CD4-positive, alpha-beta T cell treated with Interferon alpha-2 for 1 hour (primary cell): ENCODE measurements around the gene DAPK1.

Experiments
- DNase-seq, 2 donors: peaks; one replicate each; pipeline ENCODE4 v3.0.0-alpha.2; 2020 to 2022

DAPK1 gene

DNA sequence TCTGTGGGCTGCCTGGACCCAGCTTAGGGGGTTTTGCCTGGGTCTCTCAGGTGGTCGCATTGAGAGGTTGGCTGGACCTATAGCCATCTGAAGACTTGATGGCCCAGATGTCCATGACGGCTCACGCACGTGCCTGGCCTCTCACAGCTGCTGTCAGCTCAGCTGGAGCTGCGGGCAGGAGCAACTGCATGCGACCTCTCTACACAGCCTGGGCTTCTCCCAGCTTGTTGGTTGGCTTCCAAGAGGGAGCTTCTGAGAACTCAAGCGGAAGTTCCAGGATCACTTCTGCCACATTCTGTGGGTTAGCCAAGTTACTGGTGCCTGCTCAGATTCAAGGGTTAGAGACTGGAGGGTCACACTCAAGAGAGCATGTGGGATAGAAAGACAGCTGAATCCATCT lies 99.2 kb downstream of the DAPK1 start:
- no peak for DNase-seq

DNA sequence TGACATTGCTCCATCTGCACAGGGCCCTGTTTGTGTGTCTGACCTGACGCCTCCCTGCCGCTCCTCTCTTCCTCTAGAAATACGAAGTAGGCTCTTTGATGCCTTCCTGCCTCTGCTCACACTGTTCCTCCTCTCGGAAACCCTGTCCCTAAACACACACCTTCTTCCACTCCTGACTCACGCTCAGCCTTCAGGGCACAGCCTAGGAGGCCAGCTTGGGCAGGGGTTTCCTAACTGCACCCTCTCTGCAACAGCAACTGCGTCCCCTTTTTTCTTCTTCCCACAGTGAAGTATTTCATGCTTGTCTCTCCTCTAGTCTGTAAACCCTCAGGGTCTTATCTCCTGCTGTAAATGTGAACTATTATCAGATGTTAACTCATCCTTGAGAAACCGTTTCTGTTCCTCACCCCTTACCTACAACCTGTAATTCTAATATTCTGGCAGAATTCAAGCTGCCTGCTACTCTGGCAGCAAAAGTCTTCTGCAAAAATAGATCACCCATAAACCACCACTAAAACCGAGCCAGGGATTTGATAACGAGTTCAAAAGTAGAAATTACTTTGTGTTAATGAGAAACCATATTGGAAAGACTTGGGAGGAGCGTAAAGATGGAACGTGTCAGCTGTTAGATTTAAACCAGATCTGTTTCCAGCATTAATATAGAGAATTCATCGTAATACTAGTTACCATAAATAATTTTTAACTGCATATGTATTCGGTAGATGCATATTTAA lies 100.2 kb downstream of the DAPK1 start:
- DNase-seq: no peak

DNA sequence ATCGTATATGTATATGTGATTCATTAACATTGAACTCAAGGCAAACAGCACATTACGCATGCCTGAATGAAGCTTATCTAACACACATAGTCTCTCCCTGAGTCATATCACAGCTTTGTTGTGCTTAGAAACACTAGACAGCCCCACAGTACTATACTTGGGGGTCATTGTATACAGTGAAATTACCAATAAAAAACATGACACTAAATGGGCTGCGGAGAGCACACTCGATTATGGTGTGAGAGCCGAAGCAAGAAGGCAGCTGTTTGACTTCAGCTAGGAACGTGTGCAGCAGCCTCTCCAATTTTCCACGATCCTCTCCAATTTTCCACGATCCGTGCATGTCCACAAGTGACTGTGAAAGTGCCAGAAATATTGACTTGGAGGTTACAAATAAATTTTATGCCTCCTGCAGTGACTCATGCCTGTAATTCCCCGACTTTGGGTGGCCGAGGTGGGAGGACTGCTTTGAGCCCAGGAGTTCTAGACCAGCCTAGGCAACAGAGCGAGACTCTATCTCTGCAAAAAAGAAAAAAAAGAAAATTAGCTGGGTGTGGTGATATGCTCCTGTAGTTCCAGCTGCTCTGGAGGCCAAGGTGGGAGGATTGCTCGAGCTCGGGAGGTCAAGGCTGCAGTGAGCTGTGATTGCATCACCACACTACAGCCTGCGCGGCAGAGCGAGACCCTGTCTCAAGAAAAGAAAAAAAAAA lies 102.4 kb downstream of the DAPK1 start:
- DNase-seq: no peak

DNA sequence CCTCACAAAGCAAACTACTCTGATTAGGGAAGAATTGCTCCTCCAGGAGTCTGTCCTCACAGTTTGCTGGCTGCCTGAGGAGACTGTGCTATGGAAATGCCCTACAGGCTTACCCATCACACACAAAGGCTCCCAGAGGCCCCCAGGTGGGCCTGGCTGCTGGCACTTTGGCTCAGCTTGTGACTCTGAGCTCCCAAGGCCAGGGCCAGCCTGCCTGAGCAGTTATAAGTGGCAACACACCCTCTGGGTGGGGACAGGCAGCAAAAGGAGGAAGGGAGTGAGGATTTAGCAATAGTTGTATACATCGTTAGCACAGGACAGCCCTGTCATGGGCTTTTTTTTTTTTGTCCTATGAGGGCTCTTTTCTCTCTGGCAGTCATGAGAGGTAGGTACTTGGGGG lies 103.5 kb downstream of the DAPK1 start:
- DNase-seq: peak in 1 of 2 donors; percentile 35

DNA sequence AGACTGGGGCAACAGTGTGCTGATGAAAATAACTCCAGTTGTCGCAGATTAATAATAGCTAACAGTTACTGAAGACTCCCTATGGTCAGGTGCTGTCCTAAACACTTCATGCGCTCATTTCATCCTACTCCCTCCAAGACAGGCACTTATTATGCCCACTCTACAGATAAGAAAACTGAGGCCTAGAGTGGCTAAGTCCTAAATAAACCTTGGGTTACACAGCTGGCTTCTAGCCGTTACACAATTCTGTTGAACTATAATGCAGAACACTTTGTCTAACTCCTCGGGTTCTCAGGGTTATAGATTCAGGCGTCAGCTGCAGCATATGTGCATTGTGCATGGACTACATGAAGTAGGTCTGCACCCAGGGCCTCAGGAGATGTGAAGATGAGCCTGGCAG lies 103.9 kb downstream of the DAPK1 start:
- DNase-seq: no peak

DNA sequence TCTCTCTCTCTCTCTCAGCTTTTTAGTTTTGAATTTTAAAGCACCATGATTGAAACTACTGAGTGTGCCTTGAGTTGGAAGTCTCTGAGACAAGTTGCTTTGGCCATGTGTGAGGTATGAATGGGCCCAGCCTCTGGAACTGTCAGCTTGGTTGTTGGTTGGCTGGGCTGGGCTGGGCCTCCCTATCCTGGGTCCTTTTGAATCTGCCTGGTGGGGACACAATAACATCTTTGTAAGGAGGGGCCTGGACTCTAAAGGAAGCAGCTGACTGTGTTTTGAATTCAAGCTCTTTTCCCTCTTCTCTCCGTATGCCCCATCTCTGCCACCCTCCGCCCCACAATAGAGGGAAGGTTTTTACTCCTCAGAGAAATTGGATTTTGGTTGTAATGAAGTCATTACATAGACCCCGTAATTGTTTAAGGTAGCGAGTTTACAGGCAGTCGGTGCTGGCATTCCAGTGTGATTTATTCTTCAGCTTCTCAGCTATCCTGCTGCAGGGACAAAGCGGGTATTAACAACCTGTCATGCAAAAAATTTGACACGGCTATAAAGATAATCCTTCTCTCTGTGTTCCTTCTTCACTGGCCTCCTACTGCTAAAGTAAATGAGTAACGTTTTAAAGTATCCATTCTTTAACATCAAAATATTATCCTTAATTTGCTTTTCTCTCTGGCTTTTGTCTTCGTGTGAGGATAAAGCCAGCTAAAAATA lies 105.4 kb downstream of the DAPK1 start:
- no peak for DNase-seq

DNA sequence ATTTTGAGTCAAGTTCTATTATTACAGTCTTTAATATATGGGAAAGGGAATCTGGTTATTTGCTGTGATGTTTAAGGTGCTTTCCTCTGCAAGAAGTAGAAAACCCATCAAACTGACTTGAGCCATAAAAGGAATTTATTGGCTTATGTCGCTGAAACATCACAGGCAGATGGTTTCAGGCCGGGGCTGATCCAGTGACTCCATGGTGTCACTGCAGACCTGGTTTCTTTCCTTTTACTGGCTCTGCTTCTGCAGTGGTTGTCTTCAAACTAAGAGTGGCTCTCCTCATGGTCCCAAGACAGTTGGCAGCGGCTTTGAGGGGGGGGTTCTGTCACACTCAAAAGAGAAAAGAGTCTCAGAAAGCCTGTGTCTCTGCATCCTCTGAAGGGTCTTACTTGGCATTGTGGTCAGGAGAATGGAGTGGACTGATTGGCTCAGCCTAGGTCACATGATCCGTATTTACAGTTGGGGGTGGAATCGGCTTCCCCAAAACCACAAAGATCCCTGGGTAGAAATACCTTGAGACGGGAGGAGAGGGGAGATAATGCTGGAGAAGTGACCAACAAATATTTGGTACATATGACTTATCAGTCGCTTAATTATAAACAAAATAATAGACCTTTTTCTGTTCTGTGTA lies 106.3 kb downstream of the DAPK1 start:
- no peak for DNase-seq

DNA sequence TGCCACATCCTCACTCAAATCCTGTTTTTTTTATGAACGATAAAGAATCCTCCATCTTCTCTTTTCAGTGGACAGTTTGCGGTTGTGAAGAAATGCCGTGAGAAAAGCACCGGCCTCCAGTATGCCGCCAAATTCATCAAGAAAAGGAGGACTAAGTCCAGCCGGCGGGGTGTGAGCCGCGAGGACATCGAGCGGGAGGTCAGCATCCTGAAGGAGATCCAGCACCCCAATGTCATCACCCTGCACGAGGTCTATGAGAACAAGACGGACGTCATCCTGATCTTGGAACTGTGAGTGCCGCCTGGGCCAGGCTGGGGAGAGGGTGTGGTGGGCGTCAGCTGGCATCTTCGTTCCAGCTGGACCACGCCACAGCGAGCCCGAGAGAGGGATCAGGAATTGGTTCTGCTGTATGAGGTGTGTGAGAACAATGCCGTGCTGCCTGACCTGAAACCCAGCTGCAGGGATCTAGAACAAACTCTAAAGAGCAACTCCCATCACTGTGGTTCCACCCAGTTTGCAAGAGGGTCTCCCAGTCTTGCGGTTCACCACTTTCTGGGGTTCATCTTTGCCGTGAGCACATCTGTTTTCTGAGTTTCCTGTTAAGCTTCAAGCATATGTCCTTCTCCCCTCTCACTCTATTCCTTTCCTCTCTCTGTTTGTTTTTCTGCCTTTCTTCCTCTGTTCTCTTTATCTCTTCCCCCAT lies 107.4 kb downstream of the DAPK1 start:
- DNase-seq: no peak

DNA sequence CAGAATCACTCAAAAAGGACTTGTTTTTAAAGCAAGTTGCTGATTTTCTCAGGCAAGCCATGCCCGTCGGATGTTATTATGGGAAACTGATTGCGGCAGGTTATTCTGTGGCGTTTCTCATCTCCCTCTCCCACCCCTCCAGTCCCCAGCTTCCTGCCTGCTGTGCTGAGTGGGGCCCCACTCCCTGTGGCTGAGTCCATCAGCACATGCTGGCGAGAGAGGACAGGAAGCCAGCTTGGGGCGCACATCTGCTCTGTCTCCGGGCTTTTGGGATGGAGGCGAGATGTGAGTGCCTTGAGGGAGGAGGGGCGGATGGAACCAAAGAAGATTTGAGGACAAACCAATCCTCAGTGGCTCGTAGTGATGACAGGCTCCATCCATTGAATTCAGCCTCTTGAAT lies 108.0 kb downstream of the DAPK1 start:
- no peak for DNase-seq

DNA sequence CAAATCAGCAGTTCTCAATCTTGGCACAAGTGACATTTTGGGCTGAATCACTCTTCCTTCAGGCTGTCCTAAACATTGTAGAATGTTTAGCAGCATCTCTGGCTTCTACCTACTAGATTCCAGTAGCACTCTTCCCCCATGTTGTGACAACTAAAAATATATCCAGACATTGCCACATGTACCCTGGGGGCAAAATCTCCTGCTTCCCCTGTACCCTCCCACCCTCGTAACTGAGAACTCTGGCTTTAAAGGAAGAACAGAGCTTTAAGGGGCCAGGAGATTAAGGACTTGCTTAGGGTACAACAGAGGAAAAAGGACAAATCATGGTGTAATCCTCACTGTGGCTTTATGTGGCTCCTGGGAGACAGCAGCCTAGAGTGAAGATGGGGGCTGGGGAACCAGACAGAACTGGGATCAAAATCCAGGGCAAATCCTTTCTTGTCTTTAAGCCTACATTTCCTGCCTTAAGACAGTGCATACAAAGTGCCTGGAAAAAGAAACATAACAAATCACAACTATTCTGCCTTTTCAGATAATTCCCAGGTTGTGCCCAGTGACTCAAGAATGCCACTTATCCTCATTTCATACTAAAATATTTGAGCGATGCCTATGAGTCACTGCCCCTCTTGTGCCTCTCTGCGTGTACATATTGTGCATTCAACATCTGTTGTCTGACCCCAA lies 109.3 kb downstream of the DAPK1 start:
- no peak for DNase-seq

DNA sequence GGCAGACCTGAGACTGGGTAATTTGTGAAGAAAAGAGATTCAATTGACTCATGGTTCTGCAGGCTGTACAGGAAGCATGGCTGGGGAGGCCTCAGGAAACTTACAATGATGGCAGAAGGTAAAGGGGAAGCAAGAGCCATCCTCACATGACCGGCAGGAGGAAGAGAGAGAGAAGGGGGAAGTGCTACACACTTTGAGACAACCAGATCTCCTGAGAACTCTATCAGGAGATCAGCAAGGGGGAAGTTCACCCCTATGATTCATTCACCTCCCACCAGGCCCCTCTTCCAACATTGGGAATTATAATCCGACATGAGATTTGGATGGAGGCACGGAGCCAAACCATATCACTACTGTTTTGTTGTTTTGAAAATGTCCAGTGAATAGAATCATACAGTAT lies 110.2 kb downstream of the DAPK1 start:
- DNase-seq: peak in 1 of 2 donors; percentile 33

DNA sequence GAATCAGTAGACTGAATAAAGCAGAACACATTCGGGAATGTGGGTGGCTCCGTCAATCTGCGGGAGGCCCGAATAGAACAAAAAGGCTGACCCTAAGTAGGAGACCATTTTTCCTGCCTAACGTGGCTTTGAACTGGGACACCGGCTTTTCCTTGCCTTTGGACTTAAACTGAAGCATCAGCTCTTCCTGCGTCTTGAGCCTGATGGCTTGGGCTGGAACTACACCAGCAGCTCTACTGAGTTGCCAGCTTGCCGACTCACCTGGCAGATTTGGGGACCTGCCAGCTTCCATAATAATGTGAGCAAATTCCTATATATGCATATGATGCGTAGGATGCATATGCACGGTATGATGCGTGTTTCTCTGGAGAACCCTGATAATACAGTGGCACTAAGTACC lies 111.3 kb downstream of the DAPK1 start:
- DNase-seq: no peak

DNA sequence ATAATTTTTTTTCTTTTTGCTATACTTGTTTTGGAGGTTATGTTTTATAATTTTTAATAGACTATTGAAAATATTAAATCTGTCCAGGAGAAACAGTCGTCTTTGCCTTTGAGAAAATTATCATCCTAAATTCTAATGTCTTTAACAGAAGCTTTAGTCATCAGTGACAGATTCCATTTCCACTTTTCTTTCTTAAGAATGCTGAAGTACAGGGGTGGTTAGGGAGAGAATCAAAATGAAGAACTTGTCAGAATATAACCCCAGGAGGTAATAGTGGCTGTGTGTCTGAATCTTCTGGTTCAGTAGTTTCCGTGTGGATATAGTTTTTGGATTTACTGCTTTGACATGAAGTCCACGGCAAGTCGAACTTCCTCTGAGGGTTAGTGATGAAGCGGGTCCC lies 111.8 kb downstream of the DAPK1 start:
- no peak for DNase-seq

DNA sequence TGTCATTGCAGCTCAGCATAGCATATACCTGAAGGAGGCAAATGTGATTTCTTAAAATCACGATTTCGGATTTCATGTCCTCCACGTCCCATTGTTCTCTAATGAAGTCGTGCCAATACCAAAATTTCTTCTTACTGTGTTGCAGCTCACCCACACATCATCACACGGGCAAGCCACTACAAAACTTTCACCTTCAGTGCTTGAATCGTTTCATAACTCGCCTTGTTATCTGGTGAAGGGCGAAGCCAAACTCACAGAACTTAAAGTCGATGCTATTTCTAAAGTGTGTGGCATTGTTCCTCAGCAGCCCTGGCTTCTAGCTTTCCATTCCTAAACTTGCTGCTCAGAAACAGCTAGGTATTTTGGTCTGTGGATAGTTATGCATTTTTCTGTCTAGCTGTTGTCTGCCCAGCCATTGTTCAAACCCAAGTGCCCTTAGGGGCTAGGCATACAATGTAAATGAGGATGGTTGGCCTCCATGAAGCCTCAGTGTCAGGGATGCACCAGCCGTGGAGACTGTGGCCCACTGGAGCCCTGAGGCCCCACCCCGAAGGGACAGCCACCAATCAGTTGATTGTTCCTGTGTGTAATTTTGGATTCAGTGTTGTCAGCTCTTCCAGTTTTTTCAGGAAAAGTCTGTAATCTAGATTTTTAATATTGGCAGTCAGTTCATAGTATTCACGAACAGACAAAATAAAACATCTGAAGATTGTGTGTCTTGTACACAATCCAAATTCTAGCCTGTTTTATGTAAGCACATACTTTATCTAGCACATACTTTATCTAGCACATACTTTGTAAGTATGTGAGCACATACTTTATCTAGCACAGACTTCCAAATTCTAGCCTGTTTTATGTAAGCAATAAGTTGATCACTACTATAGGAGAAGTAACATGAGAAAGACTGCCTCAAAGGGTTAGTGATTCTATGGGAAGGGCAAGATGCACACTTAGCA lies 112.8 kb downstream of the DAPK1 start:
- no peak for DNase-seq

DNA sequence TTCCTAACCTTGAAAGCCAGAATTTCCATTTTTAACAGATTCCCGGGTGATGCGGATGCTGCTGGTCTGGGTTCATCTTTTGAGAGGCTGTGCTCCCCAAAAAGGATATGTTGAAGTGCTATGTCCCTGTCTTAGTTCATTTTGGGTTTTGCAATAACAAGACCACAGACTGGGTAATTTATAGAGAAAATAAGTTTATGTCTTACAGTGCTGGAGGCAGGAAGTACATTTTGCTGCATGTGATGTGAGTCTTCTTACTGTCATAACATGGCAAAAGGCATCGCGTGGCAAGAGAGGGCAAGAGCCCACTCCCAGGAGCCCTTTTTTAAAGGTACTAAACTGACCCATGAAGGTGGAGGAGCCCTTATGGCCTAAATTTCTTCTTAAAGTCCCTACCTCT lies 114.1 kb downstream of the DAPK1 start:
- DNase-seq: no peak

DNA sequence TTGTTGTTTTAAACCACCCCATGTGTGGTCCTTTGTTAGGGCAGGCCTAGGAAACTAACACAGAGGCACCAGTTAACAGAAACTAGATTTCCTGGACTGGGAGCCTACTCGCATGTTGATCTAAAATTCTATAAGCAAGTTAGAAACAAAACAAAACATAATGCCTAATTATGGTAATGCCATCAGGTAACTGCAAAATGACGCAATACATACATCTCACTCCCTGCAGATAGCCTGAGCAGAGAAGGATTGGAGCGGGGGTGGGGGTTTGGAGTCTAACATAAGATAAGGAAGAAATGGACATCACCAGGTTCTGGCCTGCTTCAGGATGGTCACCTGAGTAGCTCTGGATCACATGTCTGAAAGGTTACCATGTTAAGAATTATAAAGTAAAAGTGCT lies 114.9 kb downstream of the DAPK1 start:
- DNase-seq: no peak

DNA sequence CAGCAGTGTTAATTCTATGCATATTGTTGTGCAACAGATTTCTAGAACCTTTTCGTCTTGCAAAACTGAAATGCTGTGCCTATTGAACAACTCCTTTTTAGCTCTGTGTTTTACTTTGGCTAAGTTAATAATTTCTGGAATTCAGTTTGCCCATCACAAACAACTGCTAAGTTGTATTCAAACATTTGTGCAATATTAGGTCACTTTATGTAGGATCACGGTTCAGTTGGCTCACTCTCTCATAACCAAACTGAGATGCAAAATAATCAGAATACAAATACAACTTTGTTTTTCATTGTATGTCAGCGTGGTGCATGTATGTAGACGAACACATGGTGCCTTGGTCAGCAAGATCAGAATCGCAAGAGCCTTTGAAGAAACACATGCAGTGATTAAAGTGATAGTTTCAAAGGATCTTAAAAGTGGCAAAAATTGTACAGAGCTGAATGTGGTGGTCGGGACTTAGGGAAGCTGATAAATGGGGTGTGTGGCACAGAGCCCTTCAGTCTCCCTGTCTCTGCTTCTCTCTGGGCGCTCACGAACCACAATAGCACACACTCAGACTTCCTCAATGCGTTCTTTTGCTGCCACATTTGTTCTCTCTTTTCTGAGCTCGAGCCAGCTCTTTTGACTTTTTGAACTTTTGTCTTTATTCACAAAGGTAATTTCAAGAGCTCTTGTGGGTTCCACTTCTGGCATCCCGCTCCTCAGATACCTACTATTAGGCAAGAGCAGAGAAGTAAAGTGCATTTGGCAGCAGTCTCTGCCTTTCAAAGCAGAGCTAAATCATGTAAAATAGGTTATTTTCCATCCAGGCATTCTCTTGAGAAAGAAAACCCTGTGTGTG lies 115.8 kb downstream of the DAPK1 start:
- no peak for DNase-seq

DNA sequence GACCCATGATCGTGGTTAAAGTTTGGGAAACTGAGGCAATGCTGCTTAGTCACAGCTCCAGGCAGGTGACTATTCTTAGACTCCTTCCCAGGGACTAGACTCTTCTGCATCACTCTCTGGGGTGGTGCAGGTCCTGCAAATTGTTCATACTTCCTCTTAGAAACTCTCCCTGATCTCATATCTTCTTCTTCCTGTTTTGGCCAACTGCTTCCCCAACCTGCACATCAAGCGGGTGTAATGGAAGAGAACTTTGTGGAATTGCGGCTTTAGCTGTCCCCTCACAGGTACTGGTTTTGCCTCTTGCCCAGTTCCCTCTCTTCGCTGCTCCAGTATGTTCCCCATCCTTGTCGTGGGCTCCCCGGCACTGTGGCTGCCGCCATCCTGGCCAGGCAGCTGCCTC lies 116.7 kb downstream of the DAPK1 start:
- no peak for DNase-seq

DNA sequence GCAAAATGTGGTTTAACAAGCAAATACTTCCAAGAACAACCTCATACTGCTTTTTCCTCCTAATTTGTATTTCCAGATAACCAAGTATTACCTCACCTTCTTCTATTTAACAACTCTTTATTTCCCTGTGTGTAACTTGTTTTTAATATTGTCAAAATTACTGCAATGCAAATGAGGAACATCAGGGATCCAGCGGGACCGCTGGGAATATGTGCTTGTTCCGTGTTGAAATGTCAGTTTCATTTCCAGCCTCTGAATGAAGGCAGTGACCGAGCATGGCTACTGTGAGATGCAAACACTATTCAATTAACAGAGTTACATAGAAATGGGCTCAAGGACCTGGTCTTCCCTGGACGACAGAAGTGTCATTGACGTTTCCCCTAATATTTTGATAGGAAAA lies 117.5 kb downstream of the DAPK1 start:
- no peak for DNase-seq

DNA sequence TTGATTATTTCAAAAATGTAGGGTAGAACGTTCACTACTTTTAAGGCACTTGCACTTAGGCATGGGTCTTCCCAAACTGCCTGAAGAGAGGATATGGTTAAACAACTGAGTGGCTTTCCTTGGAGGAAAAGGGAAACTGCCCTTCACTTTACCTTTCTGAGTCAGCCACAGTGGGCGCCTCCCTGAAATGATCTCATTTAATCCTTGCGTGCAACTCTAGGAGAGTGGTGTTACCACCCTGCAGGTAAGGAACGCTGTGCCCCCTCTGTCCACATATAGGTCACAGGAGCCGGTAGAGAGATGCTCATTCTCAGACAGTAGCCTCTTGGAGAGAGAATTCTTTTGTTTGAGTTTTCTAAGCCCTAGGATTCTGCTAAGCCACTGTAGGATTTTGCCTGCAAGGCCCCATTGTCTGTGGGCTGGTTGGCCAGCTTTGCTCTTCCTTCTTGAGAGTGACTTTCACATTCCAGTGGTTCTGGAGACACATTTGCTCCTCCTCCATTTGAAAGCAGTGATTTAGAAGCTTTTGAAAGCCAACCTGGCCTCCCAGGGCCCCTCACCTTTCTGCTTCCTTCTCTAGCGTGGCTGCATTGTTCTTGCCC lies 118.0 kb downstream of the DAPK1 start:
- no peak for DNase-seq
